HG03520 (cell line): ENCODE measurements around the gene LRATD1.

Experiments used
- ATAC-seq: cut with Tn5 transposase; IDR thresholded peaks from one replicate; pipeline ENCODE4 v1.9.1; 2021; ENCODE audit warnings: mild to moderate bottlenecking, moderate library complexity; ENCODE audit not compliant: unreplicated experiment

LRATD1 gene

GRCh38 chr2:14633461-14634181 is 1.1 kb downstream of the LRATD1 start:
- no peak for ATAC-seq

GRCh38 chr2:14634182-14634488 is 1.6 kb downstream of the LRATD1 start:
- no peak for ATAC-seq

GRCh38 chr2:14634489-14635390 is 2.2 kb downstream of the LRATD1 start:
- ATAC-seq = peak; percentile 62

GRCh38 chr2:14635391-14635871 is 2.9 kb downstream of the LRATD1 start:
- ATAC-seq = no peak

GRCh38 chr2:14638488-14638887 is 6.0 kb downstream of the LRATD1 start:
- no peak for ATAC-seq

GRCh38 chr2:14641116-14641515 is 8.6 kb downstream of the LRATD1 start:
- ATAC-seq = no peak

GRCh38 chr2:14642499-14642898 is 10.0 kb downstream of the LRATD1 start:
- ATAC-seq = no peak

DNA sequence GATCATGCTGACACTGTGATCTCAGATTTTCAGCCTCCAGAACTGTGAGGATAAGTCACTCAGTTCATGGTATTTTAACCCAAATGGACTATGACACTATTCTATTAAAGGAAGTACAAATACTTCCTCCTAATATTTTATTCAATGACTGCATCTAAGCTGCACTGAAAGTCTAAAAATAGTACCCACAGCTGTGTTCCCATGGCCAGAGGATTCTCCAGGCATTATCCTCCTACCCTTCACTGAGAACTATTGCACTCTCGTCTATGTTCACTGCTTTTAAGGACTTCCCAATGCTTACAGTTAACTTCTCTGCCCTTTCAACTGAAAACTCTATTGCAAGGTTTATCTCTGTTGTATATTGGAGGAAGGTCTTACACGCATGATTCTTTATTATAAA is 15.2 kb downstream of the LRATD1 start:
- no peak for ATAC-seq

GRCh38 chr2:14650066-14650465 is 17.5 kb downstream of the LRATD1 start:
- no peak for ATAC-seq

- peak; percentile 93 for ATAC-seq
These were observed 22.3 kb downstream of the LRATD1 start for GRCh38 chr2:14654835-14655282.

DNA sequence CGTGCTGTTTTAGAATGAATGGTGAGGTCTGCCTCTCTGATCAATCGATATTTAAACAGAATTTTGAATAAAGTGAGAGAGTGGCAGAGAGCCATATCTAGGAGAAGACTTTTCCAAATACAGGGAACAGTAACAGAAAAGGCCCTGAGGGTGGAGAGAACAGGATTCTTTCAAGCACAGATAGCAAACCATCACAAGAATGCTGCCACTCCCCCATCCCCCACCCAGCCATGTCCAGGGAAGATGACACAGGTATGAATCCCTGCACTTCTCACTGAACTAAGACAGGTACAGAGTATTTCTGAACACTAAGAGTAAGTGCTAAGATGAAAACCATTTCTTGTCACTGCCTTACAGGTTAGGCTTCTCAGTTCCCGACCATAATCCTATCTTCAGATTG is 23.6 kb downstream of the LRATD1 start:
- ATAC-seq = no peak

DNA sequence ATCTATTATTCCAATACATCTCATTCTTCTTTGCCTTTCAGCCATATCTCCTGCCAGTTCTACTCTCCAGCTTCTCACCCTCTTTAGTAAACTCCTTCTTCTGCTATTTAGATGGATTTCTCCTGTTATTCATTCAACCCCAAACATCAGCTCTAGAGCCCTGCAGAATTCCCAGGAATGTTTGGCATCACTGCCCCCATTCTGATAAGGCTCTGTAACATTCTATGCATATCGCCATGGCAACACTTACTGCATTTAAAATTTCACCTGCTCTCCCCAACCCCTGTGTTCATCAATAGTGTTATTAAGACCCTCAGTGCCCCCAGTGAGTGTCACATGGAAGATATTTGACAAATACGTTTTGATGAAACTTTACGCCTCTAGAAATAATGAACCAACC is 28.6 kb downstream of the LRATD1 start:
- ATAC-seq = no peak

DNA sequence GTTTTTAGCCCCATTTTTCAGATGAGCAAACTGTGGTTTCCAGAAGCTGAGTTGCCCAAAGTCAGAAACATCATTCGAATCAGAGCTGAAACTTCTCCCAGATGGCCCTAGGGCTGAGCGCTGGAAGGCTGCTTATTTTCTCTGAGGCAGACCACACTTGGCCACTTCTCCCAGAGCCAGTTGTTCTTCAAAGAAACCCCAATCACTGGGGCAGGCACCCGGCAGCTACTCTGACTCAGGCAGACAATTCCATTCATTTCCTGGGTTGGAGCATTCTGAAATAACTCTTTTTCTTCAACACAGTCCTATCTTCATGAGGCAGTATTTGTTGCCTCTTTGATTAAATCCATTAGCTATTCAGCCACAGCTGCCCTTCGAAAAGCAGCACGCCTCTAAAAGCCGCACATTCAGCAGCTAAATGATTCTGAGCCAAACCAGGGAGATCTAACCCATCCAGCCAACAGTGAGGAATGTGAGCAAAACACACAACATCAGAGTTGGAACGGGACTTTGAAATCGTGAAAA is 40.9 kb downstream of the LRATD1 start:
- ATAC-seq = no peak

GRCh38 chr2:14675489-14675888 is 43.0 kb downstream of the LRATD1 start:
- ATAC-seq = no peak

DNA sequence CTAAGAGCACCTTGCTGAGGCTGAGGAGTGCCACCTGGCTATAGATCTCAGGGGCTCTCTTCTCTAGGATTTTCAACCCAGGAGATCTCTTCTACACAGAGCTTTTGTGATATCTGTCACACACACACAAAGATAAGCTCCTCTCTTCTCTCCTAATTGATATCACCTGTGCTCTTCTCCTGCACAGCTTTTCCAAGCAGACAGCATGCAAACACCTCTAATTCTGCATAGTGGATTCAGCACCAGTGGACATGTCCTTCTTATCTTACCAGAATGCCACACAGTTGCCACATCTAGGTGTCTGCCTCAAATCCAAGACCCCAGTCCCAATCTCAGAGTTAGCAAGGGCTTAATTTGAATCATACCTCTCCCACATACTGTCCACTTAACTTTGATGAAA is 43.9 kb downstream of the LRATD1 start:
- ATAC-seq = no peak

GRCh38 chr2:14677039-14677438 is 44.5 kb downstream of the LRATD1 start:
- no peak for ATAC-seq

DNA sequence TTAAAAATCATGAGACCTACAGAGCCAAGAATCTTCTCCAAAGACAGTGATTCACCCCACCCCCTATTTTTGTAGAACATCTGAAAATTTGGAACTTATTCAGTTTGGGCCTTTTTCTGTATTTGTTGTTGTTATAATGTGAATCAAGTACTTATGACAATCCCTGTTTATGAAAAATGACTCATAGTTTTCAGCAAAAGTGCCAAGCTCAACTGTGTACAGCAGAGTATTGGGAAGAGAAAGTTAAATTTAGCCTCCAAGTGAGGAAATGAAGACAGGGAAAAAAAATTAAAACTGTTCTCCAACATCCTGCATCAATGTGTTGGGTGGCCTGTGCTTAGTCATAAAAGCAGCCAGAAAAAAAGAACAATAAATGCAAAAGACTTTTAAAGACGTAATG is 46.2 kb downstream of the LRATD1 start:
- no peak for ATAC-seq

GRCh38 chr2:14681608-14682007 is 49.1 kb downstream of the LRATD1 start:
- ATAC-seq = no peak
